Measurements from ENCODE around the gene ANKRD2.
A peak's percentile ranks its signal among the peaks of the same experiment; 100 is the strongest.

The ANKRD2 gene

DNA sequence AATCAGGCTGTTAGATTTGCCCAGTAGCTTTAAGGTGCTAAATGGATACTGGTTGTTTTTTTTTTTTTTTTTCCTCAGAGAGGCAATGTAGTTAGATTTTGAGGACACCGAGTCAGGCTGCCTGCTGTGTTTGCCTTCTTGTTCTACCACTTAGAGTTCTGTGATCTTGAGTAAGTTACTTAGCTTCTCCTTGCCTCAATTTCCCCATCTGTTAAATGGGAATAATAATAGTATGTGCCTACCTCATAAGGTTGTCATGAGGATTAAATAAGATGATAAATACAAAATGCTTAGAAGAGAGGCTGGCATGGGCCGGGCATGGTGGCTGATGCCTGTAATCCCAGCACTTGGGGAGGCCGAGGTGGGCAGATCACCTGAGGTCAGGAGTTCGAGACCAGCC is 46.2 kb downstream of the ANKRD2 start:
- no peaks in the 10 kb centered on the region for H3K9me3 Mint-ChIP-seq (ENCODE audit: low read depth)
- H3K4me3 Mint-ChIP-seq: no peak overlapping the region
- H3K27me3 Mint-ChIP-seq: no peaks in the 10 kb centered on the region
- no peaks in the 10 kb centered on the region for H3K4me1 Mint-ChIP-seq (ENCODE audit: low read depth)
- no peak overlapping the region for H3K27ac Mint-ChIP-seq
- H3K36me3 Mint-ChIP-seq: peaks cover 2% of the 10 kb centered on the region

DNA sequence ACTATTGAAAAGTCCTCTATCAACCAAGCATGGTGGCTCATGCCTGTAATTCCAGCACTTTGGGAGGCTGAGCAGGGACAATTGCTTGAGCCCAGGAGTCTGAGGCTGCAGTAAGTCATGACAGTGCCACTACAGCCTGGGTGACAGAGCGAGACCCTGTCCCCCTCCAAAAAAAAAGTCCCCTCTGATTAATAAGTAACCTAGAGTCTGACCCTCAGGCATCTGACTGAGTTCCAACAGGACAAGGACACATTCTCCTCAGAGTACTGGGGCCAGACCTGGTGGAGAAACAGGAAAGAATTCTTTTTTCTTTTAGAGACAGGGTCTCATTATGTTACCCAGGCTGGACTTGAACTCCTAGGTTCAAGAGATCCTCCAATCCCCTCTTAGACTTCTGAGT is 50.7 kb downstream of the ANKRD2 start:
- H3K4me3 Mint-ChIP-seq: no peak overlapping the region
- H3K27me3 Mint-ChIP-seq: no peaks in the 10 kb centered on the region
- no peaks in the 10 kb centered on the region for H3K9me3 Mint-ChIP-seq (ENCODE audit: low read depth)
- H3K27ac Mint-ChIP-seq: no peak overlapping the region
- no peaks in the 10 kb centered on the region for H3K36me3 Mint-ChIP-seq
- H3K4me1 Mint-ChIP-seq (ENCODE audit: low read depth): no peaks in the 10 kb centered on the region

DNA sequence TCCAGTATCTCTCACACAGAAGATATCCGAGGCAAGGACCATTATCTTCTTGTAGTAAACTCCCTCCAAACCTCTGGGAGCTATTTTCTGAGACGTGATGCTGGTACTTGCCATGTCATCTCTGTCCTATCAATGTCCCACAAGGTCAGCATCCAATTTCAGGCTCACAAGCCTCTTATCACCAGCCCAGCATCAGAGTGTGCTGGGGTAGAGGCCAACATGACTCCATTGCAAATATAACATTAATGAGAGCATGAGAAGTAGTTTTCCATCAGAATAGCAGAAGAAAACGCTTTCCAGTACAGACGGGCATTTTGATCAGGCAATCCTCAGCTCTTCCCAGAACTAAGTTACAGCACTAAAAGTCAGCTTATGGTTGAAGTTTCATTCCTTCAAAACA is 55.2 kb downstream of the ANKRD2 start:
- Mint-ChIP-seq H3K27me3 (no peaks in the 10 kb centered on the region), H3K9me3 (ENCODE audit: low read depth) (no peaks in the 10 kb centered on the region), H3K4me1 (ENCODE audit: low read depth) (peaks cover 2% of the 10 kb centered on the region), H3K4me3 (no peak overlapping the region), H3K36me3 (no peaks in the 10 kb centered on the region), H3K27ac (no peak overlapping the region)

DNA sequence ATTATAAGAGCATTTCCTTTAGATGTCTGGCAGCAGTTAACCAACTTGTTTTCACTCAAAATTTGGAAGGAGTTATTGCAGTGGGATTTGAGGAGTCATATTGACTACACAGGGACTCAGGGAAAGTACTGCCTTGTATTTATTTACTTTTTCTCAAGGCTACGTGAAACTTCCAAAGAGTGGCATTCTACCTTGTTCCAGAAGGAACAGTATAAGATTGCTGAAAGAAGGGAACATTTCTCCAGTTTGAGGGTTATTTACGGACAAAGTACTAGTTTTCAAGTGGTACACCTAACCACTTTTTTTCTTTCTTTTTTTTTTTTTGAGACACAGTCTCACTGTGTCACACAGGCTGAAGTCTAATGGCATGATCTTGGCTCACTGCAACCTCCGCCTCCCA is 55.6 kb downstream of the ANKRD2 start:
- Mint-ChIP-seq H3K27me3 (no peaks in the 10 kb centered on the region), H3K4me3 (no peak overlapping the region), H3K36me3 (peaks cover 1% of the 10 kb centered on the region), H3K27ac (no peak overlapping the region), H3K4me1 (ENCODE audit: low read depth) (peaks cover 6% of the 10 kb centered on the region), H3K9me3 (ENCODE audit: low read depth) (no peaks in the 10 kb centered on the region)

DNA sequence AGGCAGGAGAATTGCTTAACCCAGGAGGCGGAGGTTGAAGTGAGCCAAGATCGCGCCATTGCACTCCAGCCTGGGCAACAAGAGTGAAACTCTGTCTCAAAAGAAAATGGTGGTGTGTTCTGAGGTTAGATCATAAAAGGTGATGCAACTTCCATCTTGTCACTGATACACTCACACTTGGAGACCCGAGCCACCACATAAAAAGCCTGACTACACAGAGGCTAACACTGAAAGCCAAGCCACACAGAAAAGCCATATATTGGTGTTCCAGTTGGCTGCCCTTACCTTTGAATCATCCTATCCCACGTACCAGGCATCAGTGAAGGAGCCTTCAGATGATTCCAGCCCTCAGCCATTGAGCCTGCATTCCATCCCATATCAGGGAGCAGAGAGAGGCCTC is 56.7 kb downstream of the ANKRD2 start:
- Mint-ChIP-seq H3K4me3 (no peak overlapping the region), H3K9me3 (ENCODE audit: low read depth) (no peaks in the 10 kb centered on the region), H3K4me1 (ENCODE audit: low read depth) (peaks cover 13% of the 10 kb centered on the region), H3K27ac (no peak overlapping the region), H3K36me3 (peaks cover 2% of the 10 kb centered on the region), H3K27me3 (no peaks in the 10 kb centered on the region)

DNA sequence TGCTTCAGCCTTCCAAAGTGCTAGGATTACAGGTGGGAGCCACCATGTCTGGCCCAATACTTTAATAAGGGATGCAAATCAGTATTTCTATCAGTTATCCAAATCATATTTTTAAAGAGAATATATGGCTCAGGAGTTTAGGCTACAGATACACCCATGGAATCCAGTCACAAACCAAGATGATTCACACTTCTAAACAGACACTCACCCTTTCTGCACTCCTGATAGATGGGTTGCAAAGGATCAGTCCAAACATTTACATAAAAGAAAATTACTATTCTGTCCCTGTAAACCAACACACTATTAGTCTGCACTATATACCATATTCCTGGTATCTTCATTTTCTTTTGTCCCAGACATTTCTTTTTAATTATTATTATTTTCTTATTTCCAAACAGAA is 58.5 kb downstream of the ANKRD2 start:
- H3K9me3 Mint-ChIP-seq (ENCODE audit: low read depth): no peaks in the 10 kb centered on the region
- peaks cover 2% of the 10 kb centered on the region for H3K36me3 Mint-ChIP-seq
- no peak overlapping the region for H3K4me3 Mint-ChIP-seq
- H3K4me1 Mint-ChIP-seq (ENCODE audit: low read depth): peaks cover 13% of the 10 kb centered on the region
- no peaks in the 10 kb centered on the region for H3K27me3 Mint-ChIP-seq
- H3K27ac Mint-ChIP-seq: no peak overlapping the region

DNA sequence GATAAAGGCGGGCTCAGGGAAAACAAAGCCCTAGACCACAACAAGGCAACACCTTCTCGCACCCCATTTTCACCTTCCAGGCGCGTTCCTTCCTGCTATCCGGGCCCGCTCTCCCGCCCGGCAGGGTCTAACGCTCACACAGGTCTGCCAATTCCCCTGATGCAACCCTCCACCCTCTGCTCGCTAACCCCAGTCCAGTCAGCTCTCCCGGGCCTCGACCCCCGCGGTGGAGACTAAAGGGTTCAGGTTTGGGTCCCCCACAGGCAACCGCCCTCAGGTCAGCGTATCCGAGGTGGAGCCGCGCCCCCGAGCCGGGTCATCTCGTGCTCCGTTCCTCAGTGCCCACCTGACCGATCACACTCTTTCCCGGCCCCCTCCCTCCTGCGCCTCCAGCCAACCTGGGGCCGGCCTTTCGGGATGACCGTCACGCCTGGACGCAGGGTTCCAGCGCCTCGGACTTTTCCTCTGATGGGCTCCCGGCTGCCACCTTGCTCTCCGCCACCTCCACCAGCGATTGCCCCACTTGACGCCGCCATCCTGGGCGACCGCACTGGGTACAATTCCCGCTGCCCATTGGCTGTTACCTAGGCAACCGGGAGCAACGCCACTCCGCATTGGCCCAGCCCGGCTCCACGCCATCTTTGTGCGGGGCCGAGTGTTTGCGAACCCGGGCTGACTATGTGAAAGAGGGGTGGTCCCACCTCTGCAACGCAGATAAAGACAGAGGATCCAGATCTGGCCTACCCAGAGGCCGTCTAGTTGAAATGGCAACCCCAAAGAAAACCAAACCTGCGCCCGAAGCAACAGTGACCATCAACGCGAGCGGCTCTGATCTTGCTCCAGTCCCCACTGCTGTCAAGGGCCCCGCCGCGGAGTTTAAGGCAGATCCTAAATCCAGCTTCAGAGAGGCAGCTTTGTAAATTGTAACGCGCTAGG is 60.6 kb downstream of the ANKRD2 start, which contains the start of gene MORN4:
Gene MORN4, minus strand, starts transcription at position 552 of the 936 bp plus-strand sequence. CDS start 13,847 bp downstream, outside the sequence.
- Mint-ChIP-seq H3K4me1 (ENCODE audit: low read depth) (peaks cover 13% of the 10 kb centered on the region), H3K9me3 (ENCODE audit: low read depth) (no peaks in the 10 kb centered on the region), H3K4me3 (peak within 1 kb of the TSS; percentile 97), H3K27me3 (no peaks in the 10 kb centered on the region), H3K36me3 (peaks cover 2% of the 10 kb centered on the region), H3K27ac (peak within 1 kb of the TSS; percentile 91)

All from activated naive CD8-positive, alpha-beta T cell (primary cell).